CD4-positive, alpha-beta T cell treated with Interleukin-12 subunit alpha and Interleukin-12 subunit beta, for 1 hour (primary cell): ENCODE results near the gene RIOK1.

Source experiments
- DNase-seq: peaks from one replicate; pipeline ENCODE4 v3.0.0-alpha.2; 2020

The RIOK1 gene

GRCh38 chr6:7410851-7411250 is 21.2 kb downstream of the RIOK1 start:
- no peak for DNase-seq

DNA sequence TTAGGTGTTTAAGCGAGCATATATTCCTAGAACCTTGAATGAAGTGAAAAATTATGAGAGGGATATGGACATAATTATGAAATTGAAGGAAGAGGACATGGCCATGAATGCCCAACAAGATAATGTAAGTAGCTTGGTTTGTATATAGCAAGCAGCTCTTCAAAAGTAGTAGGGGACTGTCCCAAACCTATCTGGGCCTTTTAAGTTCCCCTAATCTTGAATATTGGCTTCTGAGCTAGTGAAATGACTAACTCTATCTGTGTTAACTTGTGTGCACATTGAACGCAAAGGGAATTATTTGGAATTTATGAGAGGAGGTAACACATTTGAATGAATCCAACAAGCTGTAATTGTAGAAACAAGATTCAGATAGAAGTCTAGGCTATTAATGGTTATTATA is 21.7 kb downstream of the RIOK1 start:
- no peak for DNase-seq

GRCh38 chr6:7413151-7413823 is 23.7 kb downstream of the RIOK1 start:
- no peak for DNase-seq

GRCh38 chr6:7414811-7415210 is 25.2 kb downstream of the RIOK1 start:
- no peak for DNase-seq

GRCh38 chr6:7417684-7418083 is 28.1 kb downstream of the RIOK1 start:
- DNase-seq = no peak

DNA sequence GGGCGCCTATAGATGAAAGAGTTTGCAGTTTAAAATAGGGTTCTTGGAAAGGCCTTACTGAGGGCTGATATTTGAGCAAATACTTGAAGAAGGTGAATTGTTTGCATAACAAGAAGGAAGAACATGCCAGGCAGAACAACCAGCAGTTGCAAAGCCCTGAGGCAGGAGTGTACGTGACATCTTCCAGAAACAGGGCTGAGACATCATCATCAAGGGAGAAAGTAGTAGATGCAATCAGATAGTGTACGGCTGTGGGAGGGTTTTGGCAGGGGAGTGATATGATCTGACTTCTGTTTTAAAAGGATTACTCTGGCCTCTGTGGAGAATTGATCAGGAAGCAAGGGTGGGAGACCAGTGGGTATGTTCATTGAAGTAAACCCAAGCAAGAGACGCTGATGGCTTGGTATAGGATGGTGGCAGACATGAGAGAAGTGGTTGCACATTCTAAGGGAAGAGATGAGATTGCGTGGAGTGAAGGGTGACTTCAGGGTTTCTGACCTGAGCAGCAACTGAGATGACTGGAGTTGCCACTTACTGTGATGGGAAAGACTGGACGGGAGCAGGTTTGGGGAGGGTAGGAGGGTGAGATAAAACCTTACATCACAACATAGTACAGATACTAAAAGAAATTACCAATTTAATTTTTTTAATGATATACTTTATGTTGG is 28.8 kb downstream of the RIOK1 start:
- no peak for DNase-seq

DNA sequence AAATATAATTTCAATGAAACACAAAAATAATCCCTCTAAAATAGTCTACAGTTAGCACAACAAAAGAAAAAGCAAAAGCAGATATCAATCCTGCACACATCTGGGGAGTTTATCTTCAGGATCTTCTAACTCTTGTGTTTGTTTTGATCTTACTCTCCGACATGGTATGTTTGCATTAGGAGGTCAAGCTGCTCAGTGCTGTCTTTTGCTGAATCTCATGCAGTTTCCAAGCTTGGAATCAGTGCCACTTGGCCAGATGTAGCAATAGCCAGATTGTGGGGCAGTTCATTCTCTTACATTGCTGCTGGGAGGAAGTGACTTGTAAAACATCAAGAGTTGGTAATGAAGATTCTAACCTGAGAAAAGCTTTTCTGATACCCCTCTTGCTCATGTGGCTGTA is 29.5 kb downstream of the RIOK1 start:
- DNase-seq = no peak

- no peak for DNase-seq
Measured at GRCh38 chr6:7421066-7421465, 31.5 kb downstream of the RIOK1 start.

GRCh38 chr6:7424058-7424457 is 34.5 kb downstream of the RIOK1 start:
- no peak for DNase-seq

- no peak for DNase-seq
Measured at GRCh38 chr6:7424967-7425807, 35.6 kb downstream of the RIOK1 start.

GRCh38 chr6:7425808-7426190 is 36.2 kb downstream of the RIOK1 start:
- DNase-seq = no peak

- DNase-seq = no peak
Measured at GRCh38 chr6:7426447-7427169, 37.0 kb downstream of the RIOK1 start.

GRCh38 chr6:7431313-7431673 is 41.7 kb downstream of the RIOK1 start:
- DNase-seq = no peak

DNA sequence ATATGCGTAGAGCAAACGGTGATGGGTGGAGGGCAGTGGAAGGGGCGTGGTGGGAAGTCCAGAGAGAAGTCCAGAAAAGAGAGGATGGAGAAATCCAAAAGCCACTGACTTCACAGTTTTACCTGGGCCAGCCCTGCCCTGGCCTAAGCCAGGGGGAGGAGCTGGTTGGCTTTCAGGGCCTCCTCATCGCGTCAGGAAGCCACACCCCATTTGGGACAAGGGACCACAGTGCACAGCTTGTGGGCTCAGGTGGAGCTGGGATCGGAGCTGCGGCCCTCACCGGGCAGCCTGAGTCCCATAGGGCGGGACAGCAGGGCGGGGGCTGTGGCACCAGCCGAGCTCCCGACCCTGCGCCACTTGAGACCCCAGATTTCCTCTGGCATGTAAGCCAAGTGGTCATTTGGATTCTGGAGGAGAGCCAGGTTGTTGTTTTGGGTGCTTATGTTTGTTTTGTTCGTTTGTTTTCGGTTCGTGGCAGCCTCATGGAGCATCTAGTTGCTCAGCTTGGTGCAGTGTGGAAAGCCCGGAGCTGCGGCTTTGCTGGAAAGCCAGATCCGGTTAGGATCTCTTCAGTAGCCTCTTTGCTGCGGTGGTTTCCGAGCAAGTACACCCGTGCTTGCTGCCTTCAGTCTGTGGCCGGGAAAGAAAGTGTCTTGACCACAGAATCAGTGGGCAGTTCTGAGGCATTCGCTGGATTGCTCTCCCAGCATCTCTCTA is 42.2 kb downstream of the RIOK1 start:
- DNase-seq = no peak

DNA sequence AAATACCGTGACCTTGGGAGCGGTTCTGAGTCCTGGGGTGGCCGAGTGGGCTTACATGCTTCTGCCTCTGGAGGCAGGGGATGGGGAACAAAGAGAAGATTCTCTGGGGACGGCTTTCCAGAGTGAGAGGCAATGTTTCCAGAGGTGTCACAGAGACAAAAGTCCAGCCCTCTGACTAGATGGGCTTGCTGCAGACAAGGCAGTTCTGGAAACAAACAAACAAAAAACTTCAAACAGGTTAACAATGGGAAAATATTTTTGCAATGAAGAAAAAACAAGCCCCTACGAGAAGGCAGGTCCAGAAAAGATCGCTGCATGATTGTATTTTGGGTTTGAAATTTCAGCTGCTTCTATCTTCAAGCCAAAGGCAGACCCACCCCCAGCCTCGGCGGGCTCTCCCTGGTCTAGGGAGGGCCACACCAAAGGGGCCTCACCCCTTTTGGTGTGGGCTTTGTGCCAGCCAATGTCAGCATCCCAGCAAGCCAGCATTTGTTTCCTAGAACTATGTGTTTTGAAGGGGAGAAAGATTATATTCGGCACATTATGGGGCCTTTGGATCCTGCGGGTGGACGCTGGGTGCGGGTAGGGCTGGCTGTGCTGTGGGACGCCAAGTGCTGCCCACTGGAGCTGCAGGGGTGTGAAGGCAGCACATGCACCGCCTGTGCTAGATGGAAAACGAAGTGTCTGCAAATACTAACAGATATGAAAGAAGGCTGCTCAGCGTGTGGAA is 42.9 kb downstream of the RIOK1 start:
- DNase-seq = no peak

DNA sequence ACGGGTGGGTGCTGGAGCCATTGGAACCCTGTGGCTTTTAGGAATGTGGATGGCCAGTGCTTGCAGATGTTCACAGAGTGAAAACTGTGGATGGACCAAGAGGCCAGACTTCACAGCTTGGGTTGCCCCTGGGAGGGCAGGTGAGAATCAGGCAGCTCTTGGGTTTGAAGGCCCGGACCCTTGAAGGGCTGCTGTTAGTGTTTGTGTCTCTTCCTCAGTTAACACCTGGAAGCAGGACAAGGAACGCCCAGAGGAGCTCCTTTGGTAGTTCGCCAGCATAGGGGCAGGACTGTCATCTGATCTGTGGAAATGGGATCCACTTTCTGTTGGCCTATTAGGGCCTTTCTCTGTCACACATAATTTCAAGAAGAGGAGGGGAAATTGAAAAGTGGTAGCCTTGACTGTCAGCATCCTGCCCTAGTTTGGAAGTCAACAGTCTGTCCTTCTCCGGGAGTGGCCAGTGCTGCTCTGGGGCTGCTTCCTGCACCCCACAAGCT is 43.6 kb downstream of the RIOK1 start:
- no peak for DNase-seq

DNA sequence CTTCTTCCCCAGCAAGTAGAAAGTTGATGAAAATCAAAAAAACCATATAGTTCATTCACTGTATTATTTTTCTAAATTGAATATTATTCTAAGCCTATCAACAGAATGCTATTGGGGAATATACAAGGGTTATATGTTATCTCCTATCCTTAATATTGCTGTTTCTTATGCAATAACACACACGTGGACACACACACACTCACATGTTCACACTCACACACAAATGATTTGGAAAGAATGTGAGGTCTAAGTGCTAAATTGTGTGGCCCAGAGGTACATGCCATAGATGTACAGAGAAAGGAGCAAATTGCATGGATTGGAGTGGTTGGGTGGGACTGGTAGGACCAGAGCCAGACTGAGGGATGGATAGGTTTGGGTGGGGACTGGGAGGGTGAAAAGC is 45.1 kb downstream of the RIOK1 start:
- DNase-seq = no peak

DNA sequence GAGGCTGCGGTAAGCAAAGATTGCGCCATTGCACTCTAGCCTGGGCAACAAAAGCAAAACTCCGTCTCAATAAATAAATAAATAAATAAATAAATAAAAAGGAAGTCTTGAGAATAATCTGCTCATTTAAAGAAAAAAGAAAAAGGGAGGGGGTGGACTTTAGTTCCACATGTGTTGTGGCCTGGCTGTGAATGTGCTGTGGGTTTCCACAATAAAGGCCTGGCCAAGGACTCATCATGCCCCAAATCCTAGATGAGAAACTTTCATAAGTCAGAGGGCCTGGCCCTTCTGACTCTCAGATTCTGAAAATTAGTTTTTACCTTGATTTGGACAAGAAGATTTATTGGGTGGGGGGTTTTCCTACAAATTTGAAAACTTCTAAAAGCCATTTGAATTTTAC is 48.4 kb downstream of the RIOK1 start:
- DNase-seq = no peak

- no peak for DNase-seq
Measured at GRCh38 chr6:7439228-7439627, 49.6 kb downstream of the RIOK1 start.

- DNase-seq = no peak
Measured at GRCh38 chr6:7440476-7440875, 50.9 kb downstream of the RIOK1 start.

- DNase-seq = no peak
Measured at GRCh38 chr6:7441048-7441775, 51.6 kb downstream of the RIOK1 start.
